GM21390 (cell line): Measurements from ENCODE around the gene LRMDA.
"Not testable (repeated sequence)": the region's sequence is repeated elsewhere in the genome, so short reads cannot be mapped to it uniquely, and the experiment has no call there.

Experiments used
- ATAC-seq: cut with Tn5 transposase; IDR thresholded peaks from one replicate; pipeline ENCODE4 v1.9.1; 2021; ENCODE audit not compliant: unreplicated experiment

LRMDA gene

GRCh38 chr10:75733135-75733890 is 301.9 kb downstream of the LRMDA start:
- no peak for ATAC-seq

- ATAC-seq: no peak
Measured at GRCh38 chr10:75736151-75736640, 304.8 kb downstream of the LRMDA start.

- ATAC-seq: no peak
Measured at GRCh38 chr10:75736889-75737579, 305.6 kb downstream of the LRMDA start.

GRCh38 chr10:75737580-75737949 is 306.1 kb downstream of the LRMDA start:
- ATAC-seq: no peak

- no peak for ATAC-seq
Measured at GRCh38 chr10:75738924-75739323, 307.5 kb downstream of the LRMDA start.

GRCh38 chr10:75739414-75740143 is 308.2 kb downstream of the LRMDA start:
- no peak for ATAC-seq

- ATAC-seq: no peak
Measured at GRCh38 chr10:75740541-75740940, 309.1 kb downstream of the LRMDA start.

- no peak for ATAC-seq
Measured at GRCh38 chr10:75742355-75742754, 310.9 kb downstream of the LRMDA start.

- no peak for ATAC-seq
Measured at GRCh38 chr10:75743291-75743778, 311.9 kb downstream of the LRMDA start.

- ATAC-seq: no peak
Measured at GRCh38 chr10:75744261-75744660, 312.8 kb downstream of the LRMDA start.

- no peak for ATAC-seq
Measured at GRCh38 chr10:75746356-75746755, 314.9 kb downstream of the LRMDA start.

- not testable (repeated sequence) for ATAC-seq
Measured at GRCh38 chr10:75750093-75750875, 318.9 kb downstream of the LRMDA start.

GRCh38 chr10:75751232-75751631 is 319.8 kb downstream of the LRMDA start:
- no peak for ATAC-seq

- no peak for ATAC-seq
Measured at GRCh38 chr10:75753621-75754020, 322.2 kb downstream of the LRMDA start.

GRCh38 chr10:75754096-75754831 is 322.8 kb downstream of the LRMDA start:
- ATAC-seq: no peak

- ATAC-seq: no peak
Measured at GRCh38 chr10:75755528-75755927, 324.1 kb downstream of the LRMDA start.

GRCh38 chr10:75761289-75761688 is 329.9 kb downstream of the LRMDA start:
- no peak for ATAC-seq

GRCh38 chr10:75762431-75762802 is 331.0 kb downstream of the LRMDA start:
- no peak for ATAC-seq

GRCh38 chr10:75763652-75764051 is 332.2 kb downstream of the LRMDA start:
- ATAC-seq: no peak
